DMS153 treated with DMSO at 0.1 percent for 48 hours (cell line): ENCODE measurements around the gene FGF8.

ENCODE experiments used
- DNase-seq: peaks from one replicate; lab custom pipeline; 2025; ENCODE audit not compliant: unreplicated experiment; lab: John Stamatoyannopoulos, UW

FGF8 gene

GRCh38 chr10:101769541-101770180 lies 6.3 kb downstream of the FGF8 start:
- no peak for DNase-seq

- no peak for DNase-seq
Measured at GRCh38 chr10:101768791-101769170, 7.1 kb downstream of the FGF8 start.

GRCh38 chr10:101767966-101768790 lies 7.7 kb downstream of the FGF8 start:
- no peak for DNase-seq

- no peak for DNase-seq
Measured at GRCh38 chr10:101767600-101767945, 8.3 kb downstream of the FGF8 start.

GRCh38 chr10:101766753-101767599 lies 8.9 kb downstream of the FGF8 start:
- no peak for DNase-seq

- DNase-seq, result no peak
Measured at GRCh38 chr10:101766306-101766705, 9.6 kb downstream of the FGF8 start.

GRCh38 chr10:101763141-101763846 lies 12.6 kb downstream of the FGF8 start:
- no peak for DNase-seq

- no peak for DNase-seq
Measured at GRCh38 chr10:101762736-101763135, 13.2 kb downstream of the FGF8 start.

- DNase-seq, result no peak
Measured at GRCh38 chr10:101761226-101761625, 14.7 kb downstream of the FGF8 start.

- DNase-seq, result no peak
Measured at GRCh38 chr10:101760510-101760909, 15.4 kb downstream of the FGF8 start.

GRCh38 chr10:101759309-101760247 lies 16.3 kb downstream of the FGF8 start:
- DNase-seq, result no peak

- no peak for DNase-seq
Measured at GRCh38 chr10:101758858-101759257, 17.1 kb downstream of the FGF8 start.

- no peak for DNase-seq
Measured at GRCh38 chr10:101752241-101752640, 23.7 kb downstream of the FGF8 start.

- DNase-seq, result no peak
Measured at GRCh38 chr10:101749047-101750016, 26.6 kb downstream of the FGF8 start.

GRCh38 chr10:101748496-101748895 lies 27.4 kb downstream of the FGF8 start:
- no peak for DNase-seq

- no peak for DNase-seq
Measured at GRCh38 chr10:101745074-101745696, 30.7 kb downstream of the FGF8 start.

GRCh38 chr10:101744267-101744666 lies 31.6 kb downstream of the FGF8 start:
- no peak for DNase-seq

GRCh38 chr10:101741938-101742337 lies 34.0 kb downstream of the FGF8 start:
- DNase-seq, result no peak
